ENCODE data around the gene SFXN3. TPM values are rescaled to one million over a fixed set of nuclear protein-coding genes. Genes with fewer than 3 reads are reported as not detected.
A peak's percentile ranks its signal among the peaks of the same experiment; 100 is the strongest.

SFXN3 gene
- polyA plus RNA-seq, 3 donors = 21.3 to 152 (median 24.2) TPM

DNA sequence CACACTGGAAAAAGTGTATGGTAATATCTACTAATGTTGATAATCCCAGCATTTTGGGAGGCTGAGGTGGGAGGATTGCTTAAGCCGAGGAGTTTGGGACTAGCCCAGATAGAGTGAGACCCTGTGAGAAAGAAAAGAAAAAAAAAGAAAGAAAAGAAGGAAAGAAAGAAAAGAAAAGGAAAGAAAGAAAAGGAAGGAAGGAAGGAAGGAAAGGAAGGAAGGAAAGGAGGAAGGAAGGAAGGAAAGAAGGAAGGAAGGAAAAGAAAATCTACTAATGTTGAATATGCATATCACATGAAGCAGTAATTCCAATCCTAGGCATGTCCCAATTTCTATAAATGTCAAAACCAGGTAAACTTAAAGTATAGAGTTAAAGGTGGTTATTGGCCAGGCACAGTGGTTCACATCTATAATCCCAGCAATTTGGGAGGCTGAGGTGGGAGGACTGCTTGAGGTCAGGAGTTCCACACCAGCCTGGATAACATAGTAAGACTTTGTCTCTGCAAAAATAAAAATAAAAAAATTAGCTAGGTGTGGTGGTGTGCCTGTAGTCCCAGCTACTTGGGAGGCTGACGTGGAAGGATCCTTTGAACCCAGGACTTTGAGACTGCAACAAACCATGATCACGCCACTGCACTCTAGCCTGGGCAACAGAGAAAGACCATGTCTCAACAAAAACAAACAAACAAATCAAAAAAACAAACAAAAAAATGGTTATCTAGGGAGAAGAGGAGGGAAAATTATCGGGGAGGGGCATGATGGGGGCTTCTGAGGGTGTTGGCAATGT, 25.5 kb downstream of the SFXN3 start:
- Histone ChIP-seq H3K4me2 (replicated peaks; ENCODE audit: extremely low read depth, low read length, poor library complexity, severe bottlenecking) (no peak overlapping the region), H3K79me2 (ENCODE audit: insufficient read depth, low read length) (peaks cover 29% of the 10 kb centered on the region), H3K36me3 (replicated peaks in 1 of 2; ENCODE audit: control insufficient read depth in 1 of 2, insufficient read depth in 2 of 2, low read length in 2 of 2) (peaks cover 0 to 5% of the 10 kb centered on the region in 2 donors), H3K4me3 (replicated peaks in 1 of 3; ENCODE audit: low read depth in 2 of 3, low read length in 3 of 3) (no peak overlapping the region), H3K9me3 (replicated peaks in 1 of 2; ENCODE audit: control insufficient read depth in 1 of 2, insufficient read depth in 1 of 2, low read length in 2 of 2) (no peaks in the 10 kb centered on the region), H3K4me1 (ENCODE audit: control insufficient read depth in 1 of 2, insufficient read depth in 2 of 2, low read length in 2 of 2) (peaks cover 16 to 30% of the 10 kb centered on the region in 2 donors), H4K20me1 (ENCODE audit: insufficient read depth, low read length) (no peaks in the 10 kb centered on the region), H3K9ac (ENCODE audit: insufficient read depth, low read length, poor library complexity, severe bottlenecking) (no peak overlapping the region), H3K27me3 (ENCODE audit: control insufficient read depth in 2 of 2, insufficient read depth in 2 of 2, low read length in 2 of 2) (peaks cover 0 to 2% of the 10 kb centered on the region in 2 donors), H2AFZ (ENCODE audit: insufficient read depth, low read depth, low read length, poor library complexity, severe bottlenecking) (no peak overlapping the region), H3K27ac (ENCODE audit: low read depth in 1 of 2, low read length in 2 of 2) (no peak overlapping the region)
- H3K36me3 Mint-ChIP-seq = peaks cover 11 to 12% of the 10 kb centered on the region in 2 donors
- intact Hi-C loops (cut with micrococcal nuclease) = no loop called here
- DNase-seq = no peak
- peaks cover 23% of the 10 kb centered on the region for H3K4me1 Mint-ChIP-seq
- no peaks in the 10 kb centered on the region for H3K9me3 Mint-ChIP-seq
- TF ChIP-seq, protein P1, sequence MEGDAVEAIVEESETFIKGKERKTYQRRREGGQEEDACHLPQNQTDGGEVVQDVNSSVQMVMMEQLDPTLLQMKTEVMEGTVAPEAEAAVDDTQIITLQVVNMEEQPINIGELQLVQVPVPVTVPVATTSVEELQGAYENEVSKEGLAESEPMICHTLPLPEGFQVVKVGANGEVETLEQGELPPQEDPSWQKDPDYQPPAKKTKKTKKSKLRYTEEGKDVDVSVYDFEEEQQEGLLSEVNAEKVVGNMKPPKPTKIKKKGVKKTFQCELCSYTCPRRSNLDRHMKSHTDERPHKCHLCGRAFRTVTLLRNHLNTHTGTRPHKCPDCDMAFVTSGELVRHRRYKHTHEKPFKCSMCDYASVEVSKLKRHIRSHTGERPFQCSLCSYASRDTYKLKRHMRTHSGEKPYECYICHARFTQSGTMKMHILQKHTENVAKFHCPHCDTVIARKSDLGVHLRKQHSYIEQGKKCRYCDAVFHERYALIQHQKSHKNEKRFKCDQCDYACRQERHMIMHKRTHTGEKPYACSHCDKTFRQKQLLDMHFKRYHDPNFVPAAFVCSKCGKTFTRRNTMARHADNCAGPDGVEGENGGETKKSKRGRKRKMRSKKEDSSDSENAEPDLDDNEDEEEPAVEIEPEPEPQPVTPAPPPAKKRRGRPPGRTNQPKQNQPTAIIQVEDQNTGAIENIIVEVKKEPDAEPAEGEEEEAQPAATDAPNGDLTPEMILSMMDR (IDR thresholded peaks at IDR 0.05) = no peak
- no peak overlapping the region for H3K27ac Mint-ChIP-seq
- 100% methylated on average over 1 of the region's 4 CpGs for WGBS (ENCODE audit: insufficient coverage)
- H3K27me3 Mint-ChIP-seq (ENCODE audit: low read depth in 3 of 3) = peaks cover 4 to 6% (median 6%) of the 10 kb centered on the region in 3 donors
- no peak overlapping the region for H3K4me3 Mint-ChIP-seq

GRCh38 chr10:101060036-101060950, 29.3 kb downstream of the SFXN3 start:
- TF ChIP-seq, protein P1 (IDR thresholded peaks at IDR 0.05) = peak; percentile 97
- H3K27me3 ChIP-seq (ENCODE audit: control insufficient read depth in 2 of 2, insufficient read depth in 2 of 2, low read length in 2 of 2) = peaks cover 6 to 39% of the 10 kb centered on the region in 2 donors
- Mint-ChIP-seq H3K4me3 (peak overlapping the region; percentile 87 to 92), H3K27me3 (ENCODE audit: low read depth in 3 of 3) (peaks cover 35 to 41% (median 38%) of the 10 kb centered on the region in 3 donors), H3K36me3 (peaks cover 10 to 27% of the 10 kb centered on the region in 2 donors), H3K27ac (peak overlapping the region; percentile 88 to 98 (median 96)), H3K4me1 (peaks cover 46% of the 10 kb centered on the region), H3K9me3 (peaks cover 0 to 4% (median 1%) of the 10 kb centered on the region in 7 donors)
- peak; percentile 91 to 97 (median 93) for DNase-seq
- peaks cover 42 to 54% of the 10 kb centered on the region in 2 donors for H3K4me1 ChIP-seq (ENCODE audit: control insufficient read depth in 1 of 2, insufficient read depth in 2 of 2, low read length in 2 of 2)
- H4K20me1 ChIP-seq (ENCODE audit: insufficient read depth, low read length) = no peaks in the 10 kb centered on the region
- H2AFZ ChIP-seq (ENCODE audit: insufficient read depth, low read depth, low read length, poor library complexity, severe bottlenecking) = peak overlapping the region; percentile 97
- H3K4me3 ChIP-seq (replicated peaks in 1 of 3; ENCODE audit: low read depth in 2 of 3, low read length in 3 of 3) = peak overlapping the region; percentile 86 to 93 (median 87)
- H3K4me2 ChIP-seq (replicated peaks; ENCODE audit: extremely low read depth, low read length, poor library complexity, severe bottlenecking) = peak overlapping the region; percentile 95
- WGBS (ENCODE audit: insufficient coverage) = 1% methylated on average over 30 of the region's 37 CpGs
- peaks cover 0 to 5% of the 10 kb centered on the region in 2 donors for H3K36me3 ChIP-seq (replicated peaks in 1 of 2; ENCODE audit: control insufficient read depth in 1 of 2, insufficient read depth in 2 of 2, low read length in 2 of 2)
- H3K9me3 ChIP-seq (replicated peaks in 1 of 2; ENCODE audit: control insufficient read depth in 1 of 2, insufficient read depth in 1 of 2, low read length in 2 of 2) = no peaks in the 10 kb centered on the region
- H3K9ac ChIP-seq (ENCODE audit: insufficient read depth, low read length, poor library complexity, severe bottlenecking) = peak overlapping the region; percentile 84
- peaks cover 29% of the 10 kb centered on the region for H3K79me2 ChIP-seq (ENCODE audit: insufficient read depth, low read length)
- peak overlapping the region; percentile 82 to 93 for H3K27ac ChIP-seq (ENCODE audit: low read depth in 1 of 2, low read length in 2 of 2)
- intact Hi-C loops (cut with micrococcal nuclease) = loop anchor here in 1 of 2 donors (1.0 kb wide), 1 partner anchor 8 kb away; no protein-coding TSS in a partner anchor
